ENCODE results near the gene OR1J4. TPM values are rescaled to one million over a fixed set of nuclear protein-coding genes. Genes with fewer than 3 reads are reported as not detected.

OR1J4 gene
- polyA plus RNA-seq, 1 donor from 2014 or later = not detected

DNA sequence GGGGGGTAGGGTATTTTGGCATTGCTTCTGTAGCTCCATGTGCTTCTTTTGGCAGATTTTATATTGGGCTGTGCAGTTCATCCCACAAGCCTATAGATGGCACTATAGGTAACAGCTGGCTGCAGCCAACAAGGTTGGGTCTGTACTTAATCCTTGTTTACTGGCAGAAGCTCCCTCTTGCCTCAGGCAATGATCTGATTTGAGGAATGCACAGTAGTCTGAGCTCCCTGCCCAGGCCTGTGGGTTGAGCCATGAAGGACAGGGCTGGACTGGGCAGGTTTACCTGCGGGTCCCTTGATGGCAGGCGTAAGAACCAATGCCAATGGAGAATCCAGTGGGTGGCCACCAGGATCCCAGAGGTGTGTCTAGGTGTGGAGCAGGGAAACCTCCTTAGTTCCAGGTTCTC is 20.1 kb upstream of the OR1J4 start:
- Histone ChIP-seq H3K27me3 (ENCODE audit: insufficient read depth, low read depth, low read length) (no peaks in the 10 kb centered on the region), H4K20me1 (ENCODE audit: insufficient read depth) (no peaks in the 10 kb centered on the region), H3K36me3 (ENCODE audit: insufficient read depth, low read length) (no peaks in the 10 kb centered on the region), H3K9me2 (ENCODE audit: insufficient read depth, low read length) (no peaks in the 10 kb centered on the region), H3K4me2 (ENCODE audit: low read length) (no peak overlapping the region), H3K4me3 (ENCODE audit: low read length) (no peak overlapping the region), H3K27ac (ENCODE audit: low read length) (no peak overlapping the region), H3F3A (ENCODE audit: insufficient read depth, low read length, poor library complexity, severe bottlenecking) (no peaks in the 10 kb centered on the region), H3K79me2 (replicated peaks; ENCODE audit: insufficient read depth, low read length) (no peaks in the 10 kb centered on the region), H2AFZ (ENCODE audit: low read depth, low read length) (no peak overlapping the region), H3K9ac (ENCODE audit: low read length) (no peak overlapping the region), H3K9me3 (ENCODE audit: low read length) (no peaks in the 10 kb centered on the region)
- TF ChIP-seq, protein P1, sequence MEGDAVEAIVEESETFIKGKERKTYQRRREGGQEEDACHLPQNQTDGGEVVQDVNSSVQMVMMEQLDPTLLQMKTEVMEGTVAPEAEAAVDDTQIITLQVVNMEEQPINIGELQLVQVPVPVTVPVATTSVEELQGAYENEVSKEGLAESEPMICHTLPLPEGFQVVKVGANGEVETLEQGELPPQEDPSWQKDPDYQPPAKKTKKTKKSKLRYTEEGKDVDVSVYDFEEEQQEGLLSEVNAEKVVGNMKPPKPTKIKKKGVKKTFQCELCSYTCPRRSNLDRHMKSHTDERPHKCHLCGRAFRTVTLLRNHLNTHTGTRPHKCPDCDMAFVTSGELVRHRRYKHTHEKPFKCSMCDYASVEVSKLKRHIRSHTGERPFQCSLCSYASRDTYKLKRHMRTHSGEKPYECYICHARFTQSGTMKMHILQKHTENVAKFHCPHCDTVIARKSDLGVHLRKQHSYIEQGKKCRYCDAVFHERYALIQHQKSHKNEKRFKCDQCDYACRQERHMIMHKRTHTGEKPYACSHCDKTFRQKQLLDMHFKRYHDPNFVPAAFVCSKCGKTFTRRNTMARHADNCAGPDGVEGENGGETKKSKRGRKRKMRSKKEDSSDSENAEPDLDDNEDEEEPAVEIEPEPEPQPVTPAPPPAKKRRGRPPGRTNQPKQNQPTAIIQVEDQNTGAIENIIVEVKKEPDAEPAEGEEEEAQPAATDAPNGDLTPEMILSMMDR (IDR thresholded peaks at IDR 0.05; ENCODE audit: poor library complexity, severe bottlenecking) = peak; percentile 44
- TF ChIP-seq SMC3 (conservative IDR thresholded peaks at IDR 0.05; ENCODE audit: poor library complexity) = no peak

DNA sequence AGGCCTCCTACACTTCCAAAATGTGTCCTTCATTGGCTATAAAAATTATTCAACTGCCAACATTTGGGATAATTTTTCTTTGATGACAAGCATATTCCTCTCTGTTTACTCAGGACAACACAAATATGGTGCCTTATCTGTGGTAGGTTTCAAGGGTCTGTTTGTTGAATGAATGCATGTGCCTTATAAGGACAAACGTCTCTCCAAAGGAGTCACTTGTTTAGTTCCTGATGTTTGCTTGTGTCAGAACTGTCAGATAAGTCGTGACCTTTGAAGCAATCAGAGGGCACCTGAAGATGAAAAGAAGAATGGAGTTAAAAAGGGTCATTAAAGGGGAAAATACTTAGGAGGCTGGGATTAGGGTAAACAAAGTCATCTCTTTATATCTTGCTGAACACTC is 12.0 kb upstream of the OR1J4 start:
- Histone ChIP-seq H3K9me2 (ENCODE audit: insufficient read depth, low read length) (no peaks in the 10 kb centered on the region), H3K4me2 (ENCODE audit: low read length) (no peak overlapping the region), H3K27me3 (ENCODE audit: insufficient read depth, low read depth, low read length) (no peaks in the 10 kb centered on the region), H3K9me3 (ENCODE audit: low read length) (no peaks in the 10 kb centered on the region), H3K9ac (ENCODE audit: low read length) (no peak overlapping the region), H3K79me2 (replicated peaks; ENCODE audit: insufficient read depth, low read length) (no peaks in the 10 kb centered on the region), H3K36me3 (ENCODE audit: insufficient read depth, low read length) (no peaks in the 10 kb centered on the region), H2AFZ (ENCODE audit: low read depth, low read length) (no peak overlapping the region), H3K4me3 (ENCODE audit: low read length) (no peak overlapping the region), H3K27ac (ENCODE audit: low read length) (no peak overlapping the region), H4K20me1 (ENCODE audit: insufficient read depth) (no peaks in the 10 kb centered on the region), H3F3A (ENCODE audit: insufficient read depth, low read length, poor library complexity, severe bottlenecking) (no peaks in the 10 kb centered on the region)
- TF ChIP-seq TAF1 (IDR thresholded peaks at IDR 0.05; ENCODE audit: low read depth) = no peak

DNA sequence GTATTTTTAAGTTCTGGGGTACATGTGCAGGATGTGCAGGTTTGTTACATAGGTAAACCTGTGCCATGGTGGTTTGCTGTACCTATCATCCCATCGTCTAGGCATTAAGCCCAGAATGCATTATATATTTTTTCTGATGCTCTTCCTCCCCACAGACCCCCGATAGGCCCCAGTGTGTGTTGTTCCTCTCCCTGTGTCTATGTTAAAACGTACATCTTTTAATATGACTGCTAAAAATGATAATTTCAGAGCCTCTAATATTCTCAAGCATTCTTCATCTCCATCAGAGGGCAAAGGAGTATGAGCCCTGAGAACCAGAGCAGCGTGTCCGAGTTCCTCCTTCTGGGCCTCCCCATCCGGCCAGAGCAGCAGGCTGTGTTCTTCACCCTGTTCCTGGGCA is 8.4 kb upstream of the OR1J4 start, which contains the start of gene OR1J2:
OR1J2 (plus strand) TSS at position 301 of the 400 bp plus-strand sequence; CDS start at position 301, 0 bp downstream.
- Histone ChIP-seq H3K4me2 (ENCODE audit: low read length) (no peak within 1 kb of the TSS), H3K36me3 (ENCODE audit: insufficient read depth, low read length) (no peaks in the 10 kb centered on the region), H2AFZ (ENCODE audit: low read depth, low read length) (no peak within 1 kb of the TSS), H3K79me2 (replicated peaks; ENCODE audit: insufficient read depth, low read length) (no peaks in the 10 kb centered on the region), H3K9ac (ENCODE audit: low read length) (no peak within 1 kb of the TSS), H3K9me2 (ENCODE audit: insufficient read depth, low read length) (no peaks in the 10 kb centered on the region), H3K4me3 (ENCODE audit: low read length) (no peak within 1 kb of the TSS), H3K27ac (ENCODE audit: low read length) (no peak within 1 kb of the TSS), H3F3A (ENCODE audit: insufficient read depth, low read length, poor library complexity, severe bottlenecking) (no peaks in the 10 kb centered on the region), H3K27me3 (ENCODE audit: insufficient read depth, low read depth, low read length) (no peaks in the 10 kb centered on the region), H3K9me3 (ENCODE audit: low read length) (no peaks in the 10 kb centered on the region), H4K20me1 (ENCODE audit: insufficient read depth) (no peaks in the 10 kb centered on the region)
- no peak for TF ChIP-seq SMC3 (conservative IDR thresholded peaks at IDR 0.05; ENCODE audit: poor library complexity)
- TF ChIP-seq, protein P1 (IDR thresholded peaks at IDR 0.05; ENCODE audit: poor library complexity, severe bottlenecking) = no peak
- TF ChIP-seq POLR2AphosphoS5 (IDR thresholded peaks at IDR 0.05) = no peak
- no peak for TF ChIP-seq TAF1 (IDR thresholded peaks at IDR 0.05; ENCODE audit: low read depth)
- no peak for TF ChIP-seq EP300 (conservative IDR thresholded peaks at IDR 0.05; ENCODE audit: poor library complexity, severe bottlenecking)
- TF ChIP-seq RAD21 (conservative IDR thresholded peaks at IDR 0.05) = no peak
- TF ChIP-seq MXI1 (conservative IDR thresholded peaks at IDR 0.05; ENCODE audit: poor library complexity, severe bottlenecking) = no peak

Data from neural cell (in vitro differentiated cells).